SK-N-MC (cell line): ENCODE results near the gene SART3.

ENCODE experiments used
- DNase-seq: peaks from one replicate; pipeline ENCODE4 v3.0.0-alpha.2; 2011; ENCODE audit warnings: low read depth, low spot score
- H3K27ac ChIP-seq: fragments of 200-600 bp; sonication (generic); 2 replicates; pipeline ENCODE4 v1.5.1; 2016; ENCODE audit warnings: mixed run types
- H3K36me3 ChIP-seq: fragments of 200-600 bp; sonication (generic); 2 replicates; pipeline ENCODE4 v1.6.1; 2017; ENCODE audit warnings: antibody characterized with exemption, low read length, mixed read lengths; ENCODE audit not compliant: insufficient read depth
- H3K4me3 ChIP-seq: fragments of 200-600 bp; sonication (generic); 2 replicates; pipeline ENCODE4 v1.5.1; 2016
- H3K9ac ChIP-seq: fragments of 200-600 bp; sonication (generic); 2 replicates; pipeline ENCODE4 v1.8.0; 2017; ENCODE audit warnings: mixed run types, mixed read lengths; ENCODE audit not compliant: insufficient read length
- H3K9me3 ChIP-seq: fragments of 200-600 bp; sonication (generic); 2 replicates; pipeline ENCODE4 v1.6.1; 2017; ENCODE audit warnings: low read depth, mild to moderate bottlenecking, antibody characterized with exemption, low read length, moderate library complexity, mixed read lengths
- EZH2 ChIP-seq: fragments of 200-600 bp; sonication (generic); IDR thresholded peaks from one replicate; pipeline ENCODE4 v1.6.1; 2017; ENCODE audit warnings: antibody characterized with exemption
- FOXP2 ChIP-seq: optimal IDR thresholded peaks from 2 replicates; pipeline ENCODE3; 2011; ENCODE audit warnings: mild to moderate bottlenecking, moderate library complexity; ENCODE audit not compliant: insufficient read depth; ENCODE audit errors: extremely low read length, control extremely low read depth
- POLR2AphosphoS5 ChIP-seq: IDR thresholded peaks from 2 replicates; pipeline ENCODE4 v1.6.1; 2012; ENCODE audit warnings: mild to moderate bottlenecking, low read depth, low read length, borderline replicate concordance

The SART3 gene

DNA sequence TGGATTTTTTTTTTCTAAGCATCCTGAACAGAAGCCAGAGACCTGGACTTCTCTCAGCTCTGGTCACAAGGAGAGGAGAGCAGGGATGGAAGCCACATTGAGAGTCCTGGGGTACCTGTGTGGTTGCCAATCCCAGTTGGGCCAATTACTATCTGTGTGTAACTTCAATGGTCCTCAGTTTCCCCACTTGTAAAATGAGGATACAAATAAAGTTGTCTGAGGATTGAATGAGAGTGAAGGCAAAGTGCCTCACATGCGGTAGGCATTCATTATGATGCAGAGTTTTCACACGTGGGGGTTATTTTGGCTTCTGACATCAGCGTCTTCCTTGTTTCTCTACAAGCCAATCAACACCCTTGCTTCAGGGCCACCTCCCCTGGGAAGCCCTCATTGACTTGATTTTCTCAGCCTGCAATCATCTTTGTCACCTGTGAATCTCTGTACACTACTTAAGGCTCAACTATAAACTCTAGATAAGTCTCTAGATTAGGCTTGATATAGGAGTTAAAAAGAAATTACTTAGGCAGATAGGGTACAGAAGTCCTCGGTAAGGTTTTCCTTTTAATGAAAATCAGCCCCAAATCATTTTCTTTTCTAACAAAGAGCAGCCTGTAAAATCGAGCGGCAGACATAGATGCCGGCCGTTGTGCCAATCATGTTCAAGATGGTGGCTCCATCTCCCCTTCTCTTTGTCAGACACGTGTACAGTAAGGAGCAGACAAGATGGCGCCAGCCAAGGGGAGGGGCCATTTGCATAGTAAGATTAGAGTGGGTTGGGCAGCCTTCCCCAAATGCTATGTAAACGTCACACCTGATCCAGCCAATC lies 83.7 kb downstream of the SART3 start:
- TF ChIP-seq EZH2 = no peak
- no peak overlapping the region for H3K9ac ChIP-seq
- H3K27ac ChIP-seq = no peak overlapping the region
- H3K4me3 ChIP-seq = no peak overlapping the region
- no peaks in the 10 kb centered on the region for H3K36me3 ChIP-seq
- H3K9me3 ChIP-seq = no peaks in the 10 kb centered on the region
- no peak for DNase-seq

DNA sequence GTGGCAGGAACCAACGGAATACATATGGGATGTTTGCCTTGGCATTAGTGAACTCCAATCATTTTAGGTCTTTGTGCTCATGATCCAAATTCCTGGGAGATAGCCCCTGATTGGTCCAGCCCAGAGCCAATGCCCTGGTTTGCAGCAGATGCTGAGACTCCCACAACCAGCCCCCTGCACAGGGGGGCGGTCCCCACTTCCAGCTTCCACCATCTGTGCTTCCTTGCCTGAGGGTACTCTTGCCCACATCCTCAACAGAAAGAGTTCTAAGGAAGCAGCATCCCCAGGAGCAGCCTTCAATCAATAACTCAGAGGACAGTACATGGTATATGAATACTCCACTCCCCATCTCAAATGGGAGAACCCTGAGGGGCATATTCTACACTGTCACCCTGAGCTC lies 85.6 kb downstream of the SART3 start:
- no peak overlapping the region for H3K27ac ChIP-seq
- H3K4me3 ChIP-seq = no peak overlapping the region
- TF ChIP-seq EZH2 = no peak
- no peak for TF ChIP-seq FOXP2
- no peak for TF ChIP-seq POLR2AphosphoS5
- H3K9ac ChIP-seq = no peak overlapping the region
- no peak for DNase-seq
- no peaks in the 10 kb centered on the region for H3K36me3 ChIP-seq
- H3K9me3 ChIP-seq = no peaks in the 10 kb centered on the region

DNA sequence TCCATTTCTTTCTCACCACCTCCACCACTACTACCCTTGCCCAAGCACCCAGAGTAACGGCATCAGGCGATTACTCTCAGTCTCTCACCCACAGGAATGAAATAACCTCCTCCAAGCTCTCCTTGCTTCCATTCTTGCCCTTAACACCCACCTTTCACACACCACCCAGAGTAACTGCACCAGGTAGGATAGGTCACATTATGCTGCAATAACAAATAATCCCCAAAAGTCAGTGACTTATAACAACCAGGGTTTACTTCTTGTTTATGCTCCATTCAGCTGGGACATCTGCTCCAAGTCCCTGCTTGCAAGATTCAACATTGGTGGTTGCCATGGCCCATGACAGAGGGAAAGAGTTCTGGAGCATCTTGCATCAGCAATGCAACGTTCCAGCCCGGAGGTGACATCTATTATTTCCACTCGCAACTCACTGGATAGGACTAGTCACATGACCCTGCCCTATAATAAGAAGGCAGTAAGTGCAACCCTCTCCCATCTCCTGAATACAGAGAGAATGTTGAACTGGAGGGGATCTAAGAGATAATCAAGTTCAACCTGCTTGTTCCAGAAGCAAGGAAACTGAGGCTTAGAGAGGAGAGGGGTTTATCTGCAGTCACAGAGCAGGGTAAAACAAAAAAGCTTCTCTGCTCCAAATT lies 87.4 kb downstream of the SART3 start:
- no peak overlapping the region for H3K4me3 ChIP-seq
- no peak overlapping the region for H3K9ac ChIP-seq
- no peaks in the 10 kb centered on the region for H3K9me3 ChIP-seq
- no peak for DNase-seq
- H3K36me3 ChIP-seq = no peaks in the 10 kb centered on the region
- no peak overlapping the region for H3K27ac ChIP-seq
- TF ChIP-seq FOXP2 (no peak), POLR2AphosphoS5 (no peak), EZH2 (no peak)
